ENCODE results near the gene AVPR1B.
"Not testable (repeated sequence)": the region's sequence is repeated elsewhere in the genome, so short reads cannot be mapped to it uniquely, and the experiment has no call there.

AVPR1B gene

DNA sequence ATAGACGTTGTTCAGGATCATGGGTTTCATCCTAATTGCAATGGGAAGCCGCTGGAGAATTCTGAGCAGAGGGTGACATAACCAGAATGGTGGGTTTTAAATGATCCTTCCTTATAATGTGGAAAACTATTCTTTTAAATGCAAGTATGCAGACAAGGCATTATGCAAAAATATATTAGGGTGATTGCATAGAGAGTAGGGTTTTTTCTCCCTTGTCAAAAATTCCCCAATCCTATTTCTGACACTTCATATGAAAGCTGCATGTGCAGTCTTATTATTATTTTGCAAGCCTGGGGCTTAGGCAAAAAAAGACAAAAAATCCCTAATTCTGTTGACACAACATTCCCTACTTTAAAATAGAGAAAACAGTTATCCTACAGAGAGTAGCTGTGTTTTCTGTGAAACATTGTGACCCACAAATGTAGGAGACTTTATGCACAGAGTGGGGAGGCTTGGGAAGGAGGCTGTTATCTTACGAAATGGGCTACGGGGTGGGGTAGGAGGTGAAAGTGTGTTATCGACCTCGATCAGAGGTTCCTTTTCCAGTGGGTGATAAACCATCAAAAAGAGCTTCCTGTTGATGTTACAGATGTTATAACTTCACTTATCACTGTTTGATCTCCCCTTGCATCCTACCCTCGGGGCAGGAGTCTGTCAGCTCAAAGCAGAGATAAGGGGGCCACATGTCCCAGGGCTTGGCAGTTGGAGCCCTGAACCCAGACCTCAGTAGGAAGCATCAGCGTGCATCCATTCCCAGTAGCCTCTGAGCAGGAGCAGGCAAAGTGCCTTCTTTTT is 37.0 kb downstream of the AVPR1B start:
- no peak for DNase-seq

GRCh38 chr1:206079135-206079534 is 38.1 kb downstream of the AVPR1B start:
- DNase-seq: no peak

DNA sequence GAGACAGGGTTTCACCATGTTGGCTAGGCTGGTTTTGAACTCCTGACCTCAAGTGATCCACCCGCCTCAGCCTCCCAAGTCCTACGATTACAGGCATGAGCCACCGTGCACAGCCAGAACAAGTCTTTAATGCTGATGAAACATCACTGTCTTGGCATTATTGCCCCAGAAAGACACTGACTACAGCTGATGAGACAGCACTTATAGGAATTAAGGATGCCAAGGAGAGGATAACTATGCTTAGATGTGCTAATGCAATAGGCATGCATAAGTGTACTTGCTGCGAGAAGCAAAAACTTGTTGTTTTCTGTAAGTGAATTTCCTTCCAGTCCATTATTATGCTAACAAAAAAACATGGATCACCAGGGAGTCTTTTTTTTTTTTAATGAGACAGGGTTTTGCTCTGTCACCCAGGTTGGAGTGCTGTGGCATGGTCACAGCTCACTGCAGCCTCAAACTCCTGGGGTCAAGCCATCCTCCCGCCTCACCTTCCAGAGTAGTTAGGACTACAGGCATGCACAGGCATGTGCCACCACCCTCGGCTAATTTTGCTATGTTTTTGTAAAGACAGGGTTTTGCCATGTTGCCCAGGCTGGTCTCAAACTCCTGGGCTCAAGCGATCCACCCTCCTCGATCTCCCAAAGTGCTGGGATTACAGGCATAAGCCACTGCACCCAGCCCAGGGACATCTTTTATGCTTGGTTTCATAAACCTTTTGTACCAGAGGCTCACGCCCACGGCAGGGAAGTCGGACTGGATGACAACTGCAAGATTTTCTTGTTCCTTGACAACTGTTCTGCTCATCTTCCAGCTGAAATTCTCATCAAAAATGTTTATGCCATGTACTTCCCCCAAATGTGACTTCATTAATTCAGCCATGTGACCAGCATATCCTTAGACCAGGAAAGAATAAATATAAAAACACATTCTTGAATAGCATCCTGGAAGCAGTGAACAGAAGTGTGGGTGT is 41.1 kb downstream of the AVPR1B start:
- DNase-seq: no peak

GRCh38 chr1:206074839-206075238 is 42.3 kb downstream of the AVPR1B start:
- DNase-seq: peak; percentile 41

GRCh38 chr1:206070627-206071304 is 46.4 kb downstream of the AVPR1B start:
- no peak for DNase-seq

DNA sequence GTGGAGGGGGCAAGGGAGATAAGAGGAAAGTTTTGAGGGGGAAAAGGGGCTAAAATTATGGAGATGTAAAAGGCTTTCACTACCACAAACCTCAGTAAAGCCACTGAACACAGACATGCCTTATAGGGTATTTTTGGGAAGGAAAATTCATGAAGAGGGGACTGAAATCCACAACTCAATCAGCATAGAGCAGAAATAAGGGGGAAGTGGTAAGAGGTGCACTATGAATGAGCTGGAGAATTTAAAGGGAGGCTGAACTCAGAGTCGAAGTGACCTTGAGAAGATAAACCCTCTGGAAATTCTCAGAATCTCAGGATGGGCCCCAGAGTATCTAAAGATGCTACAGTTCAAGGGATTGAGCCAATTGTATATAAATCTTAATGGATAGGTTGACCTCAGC is 48.9 kb downstream of the AVPR1B start:
- DNase-seq: no peak

GRCh38 chr1:206067486-206068227 is 49.5 kb downstream of the AVPR1B start:
- no peak for DNase-seq

- DNase-seq: no peak
Measured at GRCh38 chr1:206066479-206067171, 50.6 kb downstream of the AVPR1B start.

DNA sequence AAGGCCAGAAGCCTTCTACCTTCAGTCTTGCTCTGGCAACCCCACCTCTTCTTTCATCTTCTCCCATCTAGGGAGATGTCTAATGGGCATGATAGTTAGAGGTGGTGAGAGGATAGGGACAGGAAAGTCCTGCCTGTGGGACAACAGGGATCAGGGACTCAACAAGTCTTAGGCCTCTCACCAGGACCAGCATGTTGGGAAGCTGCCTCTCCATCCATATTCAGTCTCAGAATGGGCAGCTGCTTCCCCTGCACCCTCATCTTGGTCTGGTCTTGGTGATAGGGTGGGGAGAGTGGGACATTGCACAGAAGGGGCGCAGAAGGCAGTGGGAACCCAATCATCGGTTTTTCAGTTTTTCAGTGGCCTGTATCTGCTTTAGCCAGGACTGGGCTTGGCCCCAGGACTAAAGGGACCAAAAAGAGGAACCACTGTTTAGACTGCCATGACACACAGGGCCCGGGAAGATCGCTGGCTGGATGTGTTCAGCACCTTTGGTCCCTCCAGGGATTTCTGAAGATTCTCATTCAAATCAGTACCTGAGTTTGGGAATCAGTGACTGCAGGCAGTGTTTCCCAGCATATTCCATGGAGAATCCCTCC is 51.5 kb downstream of the AVPR1B start:
- no peak for DNase-seq

DNA sequence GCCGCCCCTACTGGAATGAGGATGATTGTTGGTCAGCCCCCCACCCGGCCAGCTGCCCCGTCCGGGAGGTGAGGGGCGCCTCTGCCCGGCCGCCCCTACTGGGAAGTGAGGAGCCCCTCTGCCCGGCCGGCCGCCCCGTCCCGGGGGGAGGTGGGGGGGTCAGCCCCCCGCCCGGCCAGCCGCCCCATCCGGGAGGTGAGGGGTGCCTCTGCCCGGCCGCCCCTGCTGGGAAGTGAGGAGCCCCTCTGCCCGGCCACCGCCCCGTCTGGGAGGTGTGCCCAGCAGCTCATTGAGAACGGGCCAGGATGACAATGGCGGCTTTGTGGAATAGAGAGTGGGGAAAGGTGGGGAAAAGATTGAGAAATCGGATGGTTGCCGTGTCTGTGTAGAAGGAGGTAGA is 52.7 kb downstream of the AVPR1B start:
- not testable (repeated sequence) for DNase-seq

- DNase-seq: not testable (repeated sequence)
Measured at GRCh38 chr1:206064001-206064400, 53.2 kb downstream of the AVPR1B start.

DNA sequence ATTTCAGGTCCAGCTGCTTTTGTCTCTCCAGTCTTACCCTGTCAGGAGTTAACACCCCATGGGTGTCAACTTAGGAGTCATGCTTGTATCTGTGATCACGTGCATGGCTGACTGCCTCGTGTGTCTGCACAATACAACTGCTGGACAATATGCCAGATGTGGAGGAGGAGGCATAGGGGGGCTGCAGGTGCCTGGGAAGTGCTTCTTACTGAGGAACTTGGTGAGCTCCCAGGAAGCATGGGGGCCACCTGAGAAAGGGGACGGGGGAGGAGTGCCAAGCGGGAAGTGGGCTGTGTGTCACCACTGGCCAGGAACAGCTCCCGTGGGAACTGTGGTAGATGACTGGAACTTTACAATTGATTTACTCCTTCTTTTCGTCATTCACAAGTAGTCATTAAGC is 54.7 kb downstream of the AVPR1B start:
- no peak for DNase-seq

DNA sequence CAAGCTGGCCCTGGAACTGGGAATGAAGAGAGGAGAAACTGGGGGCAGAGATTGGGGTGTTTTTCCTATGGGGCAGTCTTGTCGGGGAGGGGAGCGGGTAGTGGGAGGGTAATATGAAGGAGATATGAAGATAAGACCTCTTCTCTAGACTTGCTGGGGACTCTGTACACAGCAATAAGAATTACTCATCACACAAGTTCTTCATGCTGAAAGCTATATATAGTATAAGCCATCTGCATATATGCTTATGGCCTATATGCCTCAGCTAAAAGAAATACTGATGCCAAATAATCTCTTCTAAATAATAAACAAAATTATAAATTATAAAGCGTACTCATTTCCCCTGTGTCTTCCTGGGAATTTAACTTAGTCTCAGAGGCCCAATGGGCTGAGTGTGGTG is 56.3 kb downstream of the AVPR1B start:
- DNase-seq: no peak

Measured in NCI-H69 (cell line).